ENCODE results near the gene PDE4D. TPM values are rescaled to one million over a fixed set of nuclear protein-coding genes. Genes with fewer than 3 reads are reported as not detected.

The PDE4D gene
- total and polyA plus RNA-seq, 9 donors, result 21.1 to 65.9 (median 33.0) TPM

DNA sequence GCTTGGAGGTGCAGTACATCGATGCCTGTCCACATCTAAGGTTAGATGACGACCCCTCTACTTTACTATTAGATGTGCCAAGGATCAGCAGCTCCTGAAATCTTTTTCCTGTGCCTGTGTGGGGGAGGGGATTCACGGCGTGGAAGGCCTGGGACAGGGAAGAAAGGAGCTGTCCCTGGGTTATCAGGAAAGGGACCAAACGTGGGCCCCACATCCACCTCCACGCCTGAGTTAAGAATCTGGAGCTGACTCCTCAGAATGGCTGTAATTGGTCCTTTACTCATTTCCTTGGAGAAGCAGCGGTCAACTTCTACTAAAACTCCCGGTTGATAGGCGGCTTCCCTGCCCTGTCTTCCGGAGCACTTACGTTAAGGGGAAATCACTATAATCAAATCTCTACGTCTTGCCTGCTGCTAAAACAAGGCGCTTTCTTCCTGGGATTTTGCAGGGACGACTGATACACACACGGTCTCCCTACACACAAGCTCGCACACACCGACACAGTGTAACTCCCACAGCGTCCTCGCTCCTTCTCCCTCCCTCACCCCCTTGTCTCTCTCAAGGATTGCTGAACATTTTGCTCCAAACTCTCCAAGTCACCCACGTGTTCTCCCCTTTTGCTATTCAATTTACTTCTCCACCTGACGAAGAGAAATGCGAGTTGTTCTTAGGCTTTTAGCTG, 1.4 kb downstream of the PDE4D start:
- no peak for DNase-seq
- H3K27ac ChIP-seq (ENCODE audit: low read length), result no peak overlapping the region
- no peaks in the 10 kb centered on the region for H3K36me3 ChIP-seq (ENCODE audit: control insufficient read depth, insufficient read depth, low read length)
- no peaks in the 10 kb centered on the region for H3K9me3 ChIP-seq (replicated peaks; ENCODE audit: control insufficient read depth, low read depth, low read length)
- no peak overlapping the region for H3K4me3 ChIP-seq (ENCODE audit: low read length)
- peaks cover 27% of the 10 kb centered on the region for H3K27me3 ChIP-seq (ENCODE audit: control insufficient read depth, insufficient read depth, low read length)
- WGBS (ENCODE audit: insufficient coverage), result 4% methylated on average over 18 of the region's 22 CpGs
- peaks cover 3% of the 10 kb centered on the region for H3K4me1 ChIP-seq (ENCODE audit: control insufficient read depth, insufficient read depth, low read length)

DNA sequence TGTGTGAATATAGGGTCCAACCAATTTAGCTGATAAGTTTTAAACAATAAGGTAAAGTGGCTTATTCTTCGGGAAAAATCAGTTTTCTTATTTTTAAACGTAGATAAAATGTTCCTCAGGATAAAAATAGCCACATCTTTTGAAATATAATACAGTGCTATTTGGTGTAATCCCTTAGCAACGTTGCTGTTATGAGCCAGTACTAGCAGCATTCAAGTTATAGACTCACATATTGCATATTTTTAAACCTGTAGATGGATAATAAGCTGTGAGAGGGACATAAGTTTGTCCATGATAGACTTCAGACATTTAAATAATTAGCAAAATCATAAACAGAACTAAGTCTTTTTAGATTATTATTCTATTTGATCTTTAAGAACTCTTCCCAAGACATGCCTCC, 6.3 kb downstream of the PDE4D start:
- DNase-seq, result no peak
- Histone ChIP-seq H3K9me3 (replicated peaks; ENCODE audit: control insufficient read depth, low read depth, low read length) (no peaks in the 10 kb centered on the region), H3K36me3 (ENCODE audit: control insufficient read depth, insufficient read depth, low read length) (no peaks in the 10 kb centered on the region), H3K4me1 (ENCODE audit: control insufficient read depth, insufficient read depth, low read length) (no peaks in the 10 kb centered on the region), H3K4me3 (ENCODE audit: low read length) (no peak overlapping the region), H3K27ac (ENCODE audit: low read length) (no peak overlapping the region), H3K27me3 (ENCODE audit: control insufficient read depth, insufficient read depth, low read length) (peaks cover 8% of the 10 kb centered on the region)
- WGBS (ENCODE audit: insufficient coverage), result no CpG with 5 or more reads among the region's 3 CpGs

GRCh38 chr5:59874675-59875074, 18.9 kb downstream of the PDE4D start:
- Histone ChIP-seq H3K4me3 (ENCODE audit: low read length) (no peak overlapping the region), H3K27ac (ENCODE audit: low read length) (no peak overlapping the region), H3K9me3 (replicated peaks; ENCODE audit: control insufficient read depth, low read depth, low read length) (no peaks in the 10 kb centered on the region), H3K4me1 (ENCODE audit: control insufficient read depth, insufficient read depth, low read length) (no peaks in the 10 kb centered on the region), H3K27me3 (ENCODE audit: control insufficient read depth, insufficient read depth, low read length) (no peaks in the 10 kb centered on the region), H3K36me3 (ENCODE audit: control insufficient read depth, insufficient read depth, low read length) (no peaks in the 10 kb centered on the region)
- no CpG with 5 or more reads among the region's 1 CpG for WGBS (ENCODE audit: insufficient coverage)
- DNase-seq, result no peak

GRCh38 chr5:59873113-59873512, 20.4 kb downstream of the PDE4D start:
- Histone ChIP-seq H3K27ac (ENCODE audit: low read length) (no peak overlapping the region), H3K4me3 (ENCODE audit: low read length) (no peak overlapping the region), H3K27me3 (ENCODE audit: control insufficient read depth, insufficient read depth, low read length) (no peaks in the 10 kb centered on the region), H3K36me3 (ENCODE audit: control insufficient read depth, insufficient read depth, low read length) (no peaks in the 10 kb centered on the region), H3K9me3 (replicated peaks; ENCODE audit: control insufficient read depth, low read depth, low read length) (no peaks in the 10 kb centered on the region), H3K4me1 (ENCODE audit: control insufficient read depth, insufficient read depth, low read length) (no peaks in the 10 kb centered on the region)
- DNase-seq, result no peak
- WGBS (ENCODE audit: insufficient coverage), result 50% methylated on average over 1 of the region's 2 CpGs

- Histone ChIP-seq H3K27me3 (ENCODE audit: control insufficient read depth, insufficient read depth, low read length) (no peaks in the 10 kb centered on the region), H3K36me3 (ENCODE audit: control insufficient read depth, insufficient read depth, low read length) (no peaks in the 10 kb centered on the region), H3K4me3 (ENCODE audit: low read length) (no peak overlapping the region), H3K9me3 (replicated peaks; ENCODE audit: control insufficient read depth, low read depth, low read length) (no peaks in the 10 kb centered on the region), H3K27ac (ENCODE audit: low read length) (no peak overlapping the region), H3K4me1 (ENCODE audit: control insufficient read depth, insufficient read depth, low read length) (no peaks in the 10 kb centered on the region)
- DNase-seq, result no peak
- WGBS (ENCODE audit: insufficient coverage), result no CpG with 5 or more reads among the region's 2 CpGs
Observed at GRCh38 chr5:59866661-59867060, 26.9 kb downstream of the PDE4D start.

DNA sequence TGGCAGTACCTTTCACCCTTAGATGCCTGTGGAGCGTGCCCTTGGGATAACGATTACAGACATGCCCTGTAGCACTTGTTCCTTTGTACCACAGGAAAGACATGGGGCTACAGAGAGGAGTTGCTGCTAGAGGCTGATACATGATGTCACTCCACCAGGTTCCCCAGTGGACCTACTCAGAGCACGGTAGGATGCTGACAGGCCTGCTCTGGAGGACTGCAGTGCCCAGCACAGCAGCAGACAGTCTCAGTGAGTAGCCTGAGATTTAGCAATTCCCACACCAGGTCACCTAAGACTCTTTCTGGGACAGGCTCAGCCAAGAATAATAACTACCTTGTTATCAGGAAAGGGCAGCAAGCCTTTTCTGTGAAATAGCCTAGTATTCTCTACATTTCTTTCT, 28.8 kb downstream of the PDE4D start:
- Histone ChIP-seq H3K4me3 (ENCODE audit: low read length) (no peak overlapping the region), H3K36me3 (ENCODE audit: control insufficient read depth, insufficient read depth, low read length) (no peaks in the 10 kb centered on the region), H3K27ac (ENCODE audit: low read length) (no peak overlapping the region), H3K27me3 (ENCODE audit: control insufficient read depth, insufficient read depth, low read length) (no peaks in the 10 kb centered on the region), H3K4me1 (ENCODE audit: control insufficient read depth, insufficient read depth, low read length) (no peaks in the 10 kb centered on the region), H3K9me3 (replicated peaks; ENCODE audit: control insufficient read depth, low read depth, low read length) (no peaks in the 10 kb centered on the region)
- WGBS (ENCODE audit: insufficient coverage), result 43% methylated on average over 2 of the region's 3 CpGs
- no peak for DNase-seq

- Histone ChIP-seq H3K36me3 (ENCODE audit: control insufficient read depth, insufficient read depth, low read length) (no peaks in the 10 kb centered on the region), H3K4me1 (ENCODE audit: control insufficient read depth, insufficient read depth, low read length) (no peaks in the 10 kb centered on the region), H3K4me3 (ENCODE audit: low read length) (no peak overlapping the region), H3K27ac (ENCODE audit: low read length) (no peak overlapping the region), H3K9me3 (replicated peaks; ENCODE audit: control insufficient read depth, low read depth, low read length) (no peaks in the 10 kb centered on the region), H3K27me3 (ENCODE audit: control insufficient read depth, insufficient read depth, low read length) (no peaks in the 10 kb centered on the region)
- WGBS (ENCODE audit: insufficient coverage), result 49% methylated on average over 2 of the region's 5 CpGs
- DNase-seq, result no peak
Observed at GRCh38 chr5:59863777-59864176, 29.7 kb downstream of the PDE4D start.

DNA sequence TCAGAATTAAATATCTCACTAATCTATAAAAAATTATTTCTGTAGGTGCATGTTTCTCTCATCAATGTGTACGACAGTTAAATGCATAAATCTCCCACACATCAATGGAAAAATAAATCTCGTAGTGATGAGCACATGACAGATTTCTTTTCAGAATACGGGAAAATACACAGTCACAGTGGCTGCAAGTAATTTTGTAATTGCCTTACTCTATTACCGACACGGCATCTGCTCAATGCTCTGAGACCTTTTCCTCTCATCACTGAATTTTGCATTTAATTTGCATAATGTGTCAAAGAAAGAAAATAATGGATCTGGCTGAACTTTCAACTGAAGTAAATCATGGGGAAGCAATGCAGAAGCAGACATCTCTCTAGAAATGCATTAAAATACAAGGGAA, 37.2 kb downstream of the PDE4D start:
- no peak for DNase-seq
- Histone ChIP-seq H3K36me3 (ENCODE audit: control insufficient read depth, insufficient read depth, low read length) (no peaks in the 10 kb centered on the region), H3K27ac (ENCODE audit: low read length) (no peak overlapping the region), H3K9me3 (replicated peaks; ENCODE audit: control insufficient read depth, low read depth, low read length) (no peaks in the 10 kb centered on the region), H3K4me1 (ENCODE audit: control insufficient read depth, insufficient read depth, low read length) (no peaks in the 10 kb centered on the region), H3K27me3 (ENCODE audit: control insufficient read depth, insufficient read depth, low read length) (no peaks in the 10 kb centered on the region), H3K4me3 (ENCODE audit: low read length) (no peak overlapping the region)
- WGBS (ENCODE audit: insufficient coverage), result 83% methylated on average over 1 of the region's 5 CpGs

DNA sequence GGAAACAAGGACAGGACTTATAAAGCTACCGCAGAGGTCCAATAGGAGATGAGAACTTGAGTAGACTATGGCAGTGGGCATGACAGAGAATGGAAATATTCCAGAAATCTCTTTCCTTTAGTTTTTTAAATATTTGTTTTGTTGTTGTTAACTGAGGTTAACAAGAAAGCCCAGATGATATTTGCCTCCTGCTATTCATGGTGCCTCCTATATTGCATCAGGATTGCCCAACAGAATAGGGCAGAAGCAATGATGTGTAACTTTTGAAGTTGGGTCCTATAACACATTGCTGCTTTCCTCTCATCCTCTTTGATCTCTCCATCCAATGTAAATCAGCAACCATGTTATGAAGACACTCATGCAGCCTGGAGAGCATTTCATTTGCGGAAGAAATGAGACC, 42.8 kb downstream of the PDE4D start:
- DNase-seq, result no peak
- no peaks in the 10 kb centered on the region for H3K9me3 ChIP-seq (replicated peaks; ENCODE audit: control insufficient read depth, low read depth, low read length)
- 86% methylated on average over 1 of the region's 2 CpGs for WGBS (ENCODE audit: insufficient coverage)

GRCh38 chr5:59847586-59847985, 45.9 kb downstream of the PDE4D start:
- Histone ChIP-seq H3K27ac (ENCODE audit: low read length) (no peak overlapping the region), H3K4me3 (ENCODE audit: low read length) (no peak overlapping the region), H3K36me3 (ENCODE audit: control insufficient read depth, insufficient read depth, low read length) (no peaks in the 10 kb centered on the region), H3K4me1 (ENCODE audit: control insufficient read depth, insufficient read depth, low read length) (no peaks in the 10 kb centered on the region), H3K27me3 (ENCODE audit: control insufficient read depth, insufficient read depth, low read length) (no peaks in the 10 kb centered on the region), H3K9me3 (replicated peaks; ENCODE audit: control insufficient read depth, low read depth, low read length) (no peaks in the 10 kb centered on the region)
- no peak for DNase-seq
- no CpG with 5 or more reads among the region's 2 CpGs for WGBS (ENCODE audit: insufficient coverage)

More for the DNA sequence above, 42.8 kb downstream of the PDE4D start:
- Histone ChIP-seq H3K36me3 (ENCODE audit: control insufficient read depth, insufficient read depth, low read length) (no peaks in the 10 kb centered on the region), H3K4me3 (ENCODE audit: low read length) (no peak overlapping the region), H3K4me1 (ENCODE audit: control insufficient read depth, insufficient read depth, low read length) (no peaks in the 10 kb centered on the region), H3K27ac (ENCODE audit: low read length) (no peak overlapping the region), H3K27me3 (ENCODE audit: control insufficient read depth, insufficient read depth, low read length) (no peaks in the 10 kb centered on the region)

- Histone ChIP-seq H3K27ac (ENCODE audit: low read length) (no peak overlapping the region), H3K4me3 (ENCODE audit: low read length) (no peak overlapping the region), H3K27me3 (ENCODE audit: control insufficient read depth, insufficient read depth, low read length) (no peaks in the 10 kb centered on the region), H3K4me1 (ENCODE audit: control insufficient read depth, insufficient read depth, low read length) (no peaks in the 10 kb centered on the region), H3K36me3 (ENCODE audit: control insufficient read depth, insufficient read depth, low read length) (no peaks in the 10 kb centered on the region), H3K9me3 (replicated peaks; ENCODE audit: control insufficient read depth, low read depth, low read length) (no peaks in the 10 kb centered on the region)
- no peak for DNase-seq
- no CpG with 5 or more reads among the region's 2 CpGs for WGBS (ENCODE audit: insufficient coverage)
Observed at GRCh38 chr5:59845730-59846129, 47.8 kb downstream of the PDE4D start.
